ENCODE results near the gene PNMA6E. TPM values are rescaled to one million over a fixed set of nuclear protein-coding genes. Genes with fewer than 3 reads are reported as not detected.

PNMA6E gene
- total and polyA plus RNA-seq, 9 of the 15 experiments (the other 6 are each of a cell fraction or from before 2014, with no cell fraction given) = 0.03 TPM; not detected in 8

DNA sequence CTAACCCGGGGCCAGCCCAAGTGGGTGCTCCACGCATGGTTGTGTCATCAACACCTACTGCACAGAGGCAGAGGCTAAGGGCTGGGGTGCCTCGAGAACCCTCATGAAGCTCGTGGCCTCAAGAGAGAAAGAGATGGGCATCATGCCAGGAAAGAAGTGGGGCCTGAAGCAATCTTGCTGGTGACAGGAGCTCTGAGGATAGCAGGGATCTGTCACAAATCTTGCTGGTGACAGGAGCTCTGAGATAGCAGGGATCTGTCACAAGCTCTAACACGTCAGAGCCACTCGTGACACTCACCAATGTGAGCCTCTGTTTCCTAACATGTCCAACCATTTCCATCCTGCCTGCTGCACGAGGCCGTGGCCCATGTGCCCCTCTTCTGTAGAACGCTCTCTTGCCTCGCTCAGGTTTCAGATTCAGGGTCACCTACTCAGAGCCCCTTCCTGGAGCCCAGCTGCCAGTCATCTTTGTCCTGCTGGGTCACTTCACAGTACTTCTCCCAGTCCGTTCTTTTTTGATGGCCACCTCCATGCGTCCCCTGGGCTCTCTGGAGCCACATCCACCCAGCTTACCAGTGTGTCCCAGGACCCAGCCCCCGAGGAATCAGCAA, 21.1 kb downstream of the PNMA6E start (continued):
- TF ChIP-seq, protein P1, sequence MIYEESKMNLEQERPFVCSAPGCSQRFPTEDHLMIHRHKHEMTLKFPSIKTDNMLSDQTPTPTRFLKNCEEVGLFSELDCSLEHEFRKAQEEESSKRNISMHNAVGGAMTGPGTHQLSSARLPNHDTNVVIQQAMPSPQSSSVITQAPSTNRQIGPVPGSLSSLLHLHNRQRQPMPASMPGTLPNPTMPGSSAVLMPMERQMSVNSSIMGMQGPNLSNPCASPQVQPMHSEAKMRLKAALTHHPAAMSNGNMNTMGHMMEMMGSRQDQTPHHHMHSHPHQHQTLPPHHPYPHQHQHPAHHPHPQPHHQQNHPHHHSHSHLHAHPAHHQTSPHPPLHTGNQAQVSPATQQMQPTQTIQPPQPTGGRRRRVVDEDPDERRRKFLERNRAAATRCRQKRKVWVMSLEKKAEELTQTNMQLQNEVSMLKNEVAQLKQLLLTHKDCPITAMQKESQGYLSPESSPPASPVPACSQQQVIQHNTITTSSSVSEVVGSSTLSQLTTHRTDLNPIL (CRISPR knock-in tag; IDR thresholded peaks at IDR 0.05) = no peak
- TF ChIP-seq WHSC1 (IDR thresholded peaks at IDR 0.05; ENCODE audit: low read length) (no peak), FOXJ2 (tag; IDR thresholded peaks at IDR 0.05) (peak; percentile 85), ARNT (IDR thresholded peaks at IDR 0.05) (no peak), LCOR (CRISPR knock-in tag; IDR thresholded peaks at IDR 0.05) (no peak), ZBTB1 (CRISPR knock-in tag; IDR thresholded peaks at IDR 0.05; ENCODE audit: borderline replicate concordance, low read depth) (no peak), NBN (IDR thresholded peaks at IDR 0.05; ENCODE audit: low read depth) (no peak), GATAD2A (IDR thresholded peaks at IDR 0.05) (no peak), FOXK1 (CRISPR knock-in tag; IDR thresholded peaks at IDR 0.05; ENCODE audit: borderline replicate concordance) (no peak), NFE2 (IDR thresholded peaks at IDR 0.05; ENCODE audit: low read depth) (no peak), ZSCAN29 (IDR thresholded peaks at IDR 0.05) (no peak), POLR3A (IDR thresholded peaks at IDR 0.05; ENCODE audit: borderline replicate concordance, extremely low read depth, insufficient read depth, insufficient read length) (no peak), ZNF23 (CRISPR knock-in tag; IDR thresholded peaks at IDR 0.05) (no peak), ZNF354B (CRISPR knock-in tag; IDR thresholded peaks at IDR 0.05) (no peak), RBFOX2 (IDR thresholded peaks at IDR 0.05; ENCODE audit: low read depth, low read length) (no peak), IFI16 (CRISPR knock-in tag; IDR thresholded peaks at IDR 0.05) (no peak), LARP7 (IDR thresholded peaks at IDR 0.05) (no peak), ZNF57 (CRISPR knock-in tag; IDR thresholded peaks at IDR 0.05) (no peak)
- TF ChIP-seq, protein P2, sequence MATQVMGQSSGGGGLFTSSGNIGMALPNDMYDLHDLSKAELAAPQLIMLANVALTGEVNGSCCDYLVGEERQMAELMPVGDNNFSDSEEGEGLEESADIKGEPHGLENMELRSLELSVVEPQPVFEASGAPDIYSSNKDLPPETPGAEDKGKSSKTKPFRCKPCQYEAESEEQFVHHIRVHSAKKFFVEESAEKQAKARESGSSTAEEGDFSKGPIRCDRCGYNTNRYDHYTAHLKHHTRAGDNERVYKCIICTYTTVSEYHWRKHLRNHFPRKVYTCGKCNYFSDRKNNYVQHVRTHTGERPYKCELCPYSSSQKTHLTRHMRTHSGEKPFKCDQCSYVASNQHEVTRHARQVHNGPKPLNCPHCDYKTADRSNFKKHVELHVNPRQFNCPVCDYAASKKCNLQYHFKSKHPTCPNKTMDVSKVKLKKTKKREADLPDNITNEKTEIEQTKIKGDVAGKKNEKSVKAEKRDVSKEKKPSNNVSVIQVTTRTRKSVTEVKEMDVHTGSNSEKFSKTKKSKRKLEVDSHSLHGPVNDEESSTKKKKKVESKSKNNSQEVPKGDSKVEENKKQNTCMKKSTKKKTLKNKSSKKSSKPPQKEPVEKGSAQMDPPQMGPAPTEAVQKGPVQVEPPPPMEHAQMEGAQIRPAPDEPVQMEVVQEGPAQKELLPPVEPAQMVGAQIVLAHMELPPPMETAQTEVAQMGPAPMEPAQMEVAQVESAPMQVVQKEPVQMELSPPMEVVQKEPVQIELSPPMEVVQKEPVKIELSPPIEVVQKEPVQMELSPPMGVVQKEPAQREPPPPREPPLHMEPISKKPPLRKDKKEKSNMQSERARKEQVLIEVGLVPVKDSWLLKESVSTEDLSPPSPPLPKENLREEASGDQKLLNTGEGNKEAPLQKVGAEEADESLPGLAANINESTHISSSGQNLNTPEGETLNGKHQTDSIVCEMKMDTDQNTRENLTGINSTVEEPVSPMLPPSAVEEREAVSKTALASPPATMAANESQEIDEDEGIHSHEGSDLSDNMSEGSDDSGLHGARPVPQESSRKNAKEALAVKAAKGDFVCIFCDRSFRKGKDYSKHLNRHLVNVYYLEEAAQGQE (IDR thresholded peaks at IDR 0.05; ENCODE audit: borderline replicate concordance) = no peak
- TF ChIP-seq, protein P2 (CRISPR knock-in tag; IDR thresholded peaks at IDR 0.05; ENCODE audit: low read depth) = 0 out of 2 replicates have a peak, but pooled peaks have one; percentile 18
- TF ChIP-seq, protein P3, sequence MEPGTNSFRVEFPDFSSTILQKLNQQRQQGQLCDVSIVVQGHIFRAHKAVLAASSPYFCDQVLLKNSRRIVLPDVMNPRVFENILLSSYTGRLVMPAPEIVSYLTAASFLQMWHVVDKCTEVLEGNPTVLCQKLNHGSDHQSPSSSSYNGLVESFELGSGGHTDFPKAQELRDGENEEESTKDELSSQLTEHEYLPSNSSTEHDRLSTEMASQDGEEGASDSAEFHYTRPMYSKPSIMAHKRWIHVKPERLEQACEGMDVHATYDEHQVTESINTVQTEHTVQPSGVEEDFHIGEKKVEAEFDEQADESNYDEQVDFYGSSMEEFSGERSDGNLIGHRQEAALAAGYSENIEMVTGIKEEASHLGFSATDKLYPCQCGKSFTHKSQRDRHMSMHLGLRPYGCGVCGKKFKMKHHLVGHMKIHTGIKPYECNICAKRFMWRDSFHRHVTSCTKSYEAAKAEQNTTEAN (CRISPR knock-in tag; IDR thresholded peaks at IDR 0.05) = no peak

All from K562 (cell line).